GM12872 (cell line): Measurements from ENCODE around the gene TXK.

ENCODE experiments used
- TF ChIP-seq, protein P1 (sequence below): IDR thresholded peaks from 3 replicates; pipeline ENCODE4 v1.5.1; 2011; ENCODE audit warnings: low read depth, mild to moderate bottlenecking, low read length, moderate library complexity; ENCODE audit not compliant: insufficient read depth

The TXK gene

DNA sequence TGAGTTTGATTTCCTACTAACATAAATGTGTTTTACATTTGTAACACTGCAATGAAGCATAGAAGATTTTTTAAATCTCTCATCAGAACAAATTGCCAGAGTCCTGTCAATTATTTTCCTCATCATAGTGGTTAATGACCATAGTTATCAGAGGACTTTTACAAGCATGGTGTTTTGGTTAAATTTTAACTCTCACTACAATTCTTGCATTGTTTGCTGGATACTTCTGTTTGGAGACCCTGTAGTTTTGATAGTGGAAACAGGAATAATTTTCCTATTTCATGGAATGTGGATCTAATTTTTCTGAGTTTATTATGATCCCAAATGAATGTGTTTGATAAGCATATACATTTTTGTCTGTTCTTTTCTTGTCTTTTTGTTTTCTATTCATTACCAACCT, 100.6 kb downstream of the TXK start:
- TF ChIP-seq, protein P1, sequence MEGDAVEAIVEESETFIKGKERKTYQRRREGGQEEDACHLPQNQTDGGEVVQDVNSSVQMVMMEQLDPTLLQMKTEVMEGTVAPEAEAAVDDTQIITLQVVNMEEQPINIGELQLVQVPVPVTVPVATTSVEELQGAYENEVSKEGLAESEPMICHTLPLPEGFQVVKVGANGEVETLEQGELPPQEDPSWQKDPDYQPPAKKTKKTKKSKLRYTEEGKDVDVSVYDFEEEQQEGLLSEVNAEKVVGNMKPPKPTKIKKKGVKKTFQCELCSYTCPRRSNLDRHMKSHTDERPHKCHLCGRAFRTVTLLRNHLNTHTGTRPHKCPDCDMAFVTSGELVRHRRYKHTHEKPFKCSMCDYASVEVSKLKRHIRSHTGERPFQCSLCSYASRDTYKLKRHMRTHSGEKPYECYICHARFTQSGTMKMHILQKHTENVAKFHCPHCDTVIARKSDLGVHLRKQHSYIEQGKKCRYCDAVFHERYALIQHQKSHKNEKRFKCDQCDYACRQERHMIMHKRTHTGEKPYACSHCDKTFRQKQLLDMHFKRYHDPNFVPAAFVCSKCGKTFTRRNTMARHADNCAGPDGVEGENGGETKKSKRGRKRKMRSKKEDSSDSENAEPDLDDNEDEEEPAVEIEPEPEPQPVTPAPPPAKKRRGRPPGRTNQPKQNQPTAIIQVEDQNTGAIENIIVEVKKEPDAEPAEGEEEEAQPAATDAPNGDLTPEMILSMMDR: no peak

DNA sequence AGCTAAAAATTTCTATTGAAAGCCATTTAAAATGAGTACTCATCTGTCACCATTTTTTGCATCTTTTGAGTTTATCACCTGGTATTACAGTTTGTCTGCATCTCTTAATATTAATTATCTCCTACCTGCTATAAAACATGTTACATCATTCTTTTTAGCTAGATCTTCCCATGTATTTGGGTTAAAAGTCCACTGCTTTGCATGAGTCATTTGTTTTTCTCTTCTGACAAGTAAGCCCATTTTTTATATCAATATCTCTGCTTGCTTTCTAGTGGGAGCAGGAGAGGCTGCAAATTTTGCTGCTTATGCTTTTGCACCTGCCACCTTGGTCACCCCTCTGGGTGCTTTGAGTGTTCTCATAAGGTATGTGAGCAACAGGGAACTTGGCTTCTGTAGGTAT, 101.3 kb downstream of the TXK start:
- TF ChIP-seq, protein P1: no peak

DNA sequence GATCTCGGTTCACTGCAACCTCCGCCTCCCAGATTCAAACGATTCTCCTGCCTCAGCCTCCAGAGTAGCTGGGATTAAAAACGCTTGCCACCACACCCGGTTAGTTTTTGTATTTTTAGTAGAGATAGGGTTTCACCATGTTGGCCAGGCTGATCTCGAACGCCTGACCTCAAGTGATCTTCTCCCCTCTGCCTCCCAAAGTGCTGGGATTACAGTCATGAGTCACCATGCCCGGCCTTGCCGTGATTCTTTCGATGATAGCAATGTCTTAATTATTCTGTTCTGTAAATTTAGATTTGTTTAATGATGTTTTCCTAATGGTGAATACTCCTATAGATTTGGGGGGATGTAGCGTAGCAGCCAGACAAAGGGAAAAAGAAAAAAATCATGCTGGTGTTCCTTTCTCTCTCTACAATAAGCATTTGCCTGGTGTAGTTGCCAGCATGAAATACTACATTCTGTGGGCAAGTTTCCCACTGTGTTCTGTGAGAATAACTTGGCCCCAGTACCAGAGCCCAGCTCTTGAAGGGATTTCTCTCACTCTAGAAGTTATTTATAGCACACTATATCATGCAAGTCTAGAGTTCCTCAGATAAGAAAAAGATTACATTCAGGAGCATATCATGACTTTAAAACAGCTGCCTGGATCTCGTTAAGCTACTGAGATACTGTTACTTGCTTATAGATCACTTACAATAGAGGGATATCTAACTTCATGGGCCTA, 102.1 kb downstream of the TXK start:
- TF ChIP-seq, protein P1: no peak

DNA sequence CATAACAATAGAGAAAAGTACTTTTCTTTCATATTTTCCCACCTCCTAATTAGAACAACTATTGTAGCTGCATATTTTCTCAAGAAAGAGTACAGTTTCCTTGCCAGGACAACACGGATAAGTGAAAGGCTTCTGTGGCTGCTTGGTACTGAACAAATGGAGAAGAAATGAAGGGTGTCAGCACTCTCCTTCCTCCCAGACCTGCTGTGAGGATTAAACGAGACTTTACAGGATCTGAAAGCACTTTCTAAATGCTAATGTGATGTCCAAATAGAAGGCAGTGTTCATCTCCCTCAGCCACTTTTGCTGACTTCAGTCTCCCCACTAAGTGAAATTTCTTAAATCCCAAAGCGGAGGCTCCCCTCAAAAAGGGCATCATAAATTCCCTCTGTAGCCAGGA, 103.6 kb downstream of the TXK start:
- TF ChIP-seq, protein P1: no peak

DNA sequence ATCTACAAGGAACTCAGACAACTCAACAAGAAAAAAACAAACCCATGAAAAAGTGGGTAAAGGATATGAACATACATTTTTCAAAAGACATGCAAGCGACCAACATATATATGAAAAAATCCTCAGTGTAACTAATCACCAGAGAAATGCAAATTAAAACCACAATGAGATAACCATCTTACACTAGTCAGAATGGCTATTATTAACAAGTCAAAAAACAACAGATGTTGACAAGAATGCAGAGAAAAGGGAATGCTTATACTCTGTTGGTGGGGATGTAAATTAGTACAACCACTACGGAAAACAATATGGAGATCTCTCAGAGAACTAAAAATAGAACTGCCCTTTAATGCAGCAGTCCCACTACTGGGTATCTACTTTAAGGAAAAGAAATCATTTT, 105.4 kb downstream of the TXK start:
- TF ChIP-seq, protein P1: no peak

DNA sequence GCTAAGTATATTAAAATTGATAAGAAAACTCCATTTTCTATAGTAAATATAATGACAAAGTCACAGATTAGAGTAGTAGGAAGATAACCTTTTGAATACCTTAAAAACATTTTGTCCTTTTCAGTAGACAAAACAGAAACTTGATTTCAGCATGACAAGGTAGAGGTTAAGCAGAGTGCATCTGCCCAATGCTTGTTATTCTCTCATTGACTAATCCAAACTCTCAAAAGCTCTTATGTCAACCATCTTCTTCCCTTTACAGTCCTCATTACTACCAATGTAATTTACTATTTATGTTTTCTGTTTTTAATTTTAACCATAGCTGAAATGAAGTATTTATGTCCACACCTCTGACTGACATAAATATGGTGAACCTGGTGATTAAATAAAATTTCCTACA, 106.4 kb downstream of the TXK start:
- TF ChIP-seq, protein P1: no peak

DNA sequence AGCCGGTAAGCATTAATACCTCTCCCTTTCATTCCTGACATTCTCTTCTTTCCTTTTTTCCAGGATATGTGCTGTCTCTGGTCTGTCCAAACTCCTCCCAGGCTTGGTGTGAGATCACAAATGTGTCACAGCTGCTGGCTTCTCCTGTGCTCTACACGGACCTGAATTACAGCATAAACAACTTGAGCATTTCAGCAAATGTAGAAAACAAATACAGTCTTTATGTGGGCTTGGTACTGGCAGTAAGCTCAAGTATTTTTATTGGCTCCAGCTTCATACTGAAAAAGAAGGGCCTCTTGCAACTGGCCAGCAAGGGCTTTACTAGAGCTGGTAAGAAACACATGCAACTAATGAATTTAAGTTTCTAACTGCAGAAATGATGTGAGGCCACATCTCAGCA, 109.0 kb downstream of the TXK start:
- TF ChIP-seq, protein P1: no peak
